DMS 273 (cell line): ENCODE data around the gene AZU1.
A peak's percentile ranks its signal among the peaks of the same experiment; 100 is the strongest.
"Not testable (repeated sequence)": the region's sequence is repeated elsewhere in the genome, so short reads cannot be mapped to it uniquely, and the experiment has no call there.

Experiments
- DNase-seq: peaks from one replicate; lab custom pipeline; 2025; ENCODE audit not compliant: unreplicated experiment; lab: John Stamatoyannopoulos, UW

The AZU1 gene

DNA sequence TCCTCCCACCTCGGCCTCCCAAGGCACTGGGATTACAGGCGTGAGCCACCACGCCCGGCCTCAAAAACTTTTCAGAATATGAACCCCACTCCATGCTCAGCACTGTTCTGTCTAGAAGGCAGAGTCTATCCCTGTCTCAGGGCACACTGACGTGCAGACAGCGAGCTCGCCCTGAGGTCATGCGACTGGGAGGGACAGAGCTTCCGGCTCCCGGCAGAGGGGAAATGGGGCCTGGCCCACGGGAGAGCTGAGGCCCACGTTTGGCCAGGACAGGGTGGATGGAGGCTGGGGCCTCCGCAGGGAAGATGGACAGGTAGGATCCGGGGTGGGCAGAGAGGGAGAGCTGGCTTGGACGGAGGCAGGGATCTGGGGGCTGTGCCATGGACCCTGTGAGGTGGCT is 2.8 kb upstream of the AZU1 start:
- no peak for DNase-seq

GRCh38 chr19:825897-826644 is 1.6 kb upstream of the AZU1 start:
- no peak for DNase-seq

DNA sequence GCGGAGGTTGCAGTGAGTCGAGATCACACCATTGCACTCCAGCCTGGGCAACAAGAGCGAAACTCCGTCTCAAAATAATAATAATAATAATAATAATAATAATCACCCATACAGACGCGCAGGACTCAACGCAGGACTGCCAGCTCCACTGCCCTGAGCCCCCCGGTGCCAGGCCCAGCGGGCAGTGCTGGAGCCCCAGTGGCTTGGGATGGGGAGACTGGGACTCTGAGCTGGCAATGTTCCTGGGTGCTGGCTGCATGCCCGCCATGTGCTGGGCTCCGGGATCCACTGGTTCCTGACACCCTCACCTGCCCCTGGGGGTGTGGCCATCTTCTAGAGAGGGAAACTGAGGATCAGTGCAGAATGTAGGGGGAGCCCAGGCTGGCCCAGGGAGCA is 325 bp upstream of the AZU1 start:
- DNase-seq, result no peak

DNA sequence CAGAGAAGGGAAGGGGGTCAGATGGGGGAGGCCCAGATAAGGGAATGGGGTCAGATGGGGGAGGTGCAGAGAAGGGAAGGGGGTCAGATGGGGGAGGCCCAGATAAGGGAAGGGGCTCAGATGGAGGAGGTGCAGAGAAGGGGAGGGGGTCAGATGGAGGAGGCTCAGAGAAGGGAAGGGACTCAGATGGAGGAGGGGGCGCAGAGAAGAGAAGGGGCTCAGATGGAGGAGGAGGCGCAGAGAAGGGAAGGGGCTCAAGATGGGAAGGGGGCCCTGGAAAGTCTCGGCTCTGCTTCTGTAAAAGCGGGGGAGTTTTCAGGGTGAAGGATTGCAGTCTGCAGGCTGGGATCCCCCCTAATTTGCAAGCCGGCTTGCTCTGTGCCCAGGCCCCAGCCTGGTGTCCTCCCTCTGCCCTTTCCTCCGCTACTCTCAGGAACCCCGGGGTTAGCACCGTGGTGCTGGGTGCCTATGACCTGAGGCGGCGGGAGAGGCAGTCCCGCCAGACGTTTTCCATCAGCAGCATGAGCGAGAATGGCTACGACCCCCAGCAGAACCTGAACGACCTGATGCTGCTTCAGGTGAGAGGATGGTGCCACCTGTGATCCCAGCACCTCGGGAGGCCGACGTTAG is 1.6 kb downstream of the AZU1 start:
- DNase-seq, result no peak

- no peak for DNase-seq
These were observed 4.1 kb downstream of the AZU1 start for GRCh38 chr19:831407-832369.

- no peak for DNase-seq
These were observed 6.6 kb downstream of the AZU1 start for GRCh38 chr19:834216-834615.

DNA sequence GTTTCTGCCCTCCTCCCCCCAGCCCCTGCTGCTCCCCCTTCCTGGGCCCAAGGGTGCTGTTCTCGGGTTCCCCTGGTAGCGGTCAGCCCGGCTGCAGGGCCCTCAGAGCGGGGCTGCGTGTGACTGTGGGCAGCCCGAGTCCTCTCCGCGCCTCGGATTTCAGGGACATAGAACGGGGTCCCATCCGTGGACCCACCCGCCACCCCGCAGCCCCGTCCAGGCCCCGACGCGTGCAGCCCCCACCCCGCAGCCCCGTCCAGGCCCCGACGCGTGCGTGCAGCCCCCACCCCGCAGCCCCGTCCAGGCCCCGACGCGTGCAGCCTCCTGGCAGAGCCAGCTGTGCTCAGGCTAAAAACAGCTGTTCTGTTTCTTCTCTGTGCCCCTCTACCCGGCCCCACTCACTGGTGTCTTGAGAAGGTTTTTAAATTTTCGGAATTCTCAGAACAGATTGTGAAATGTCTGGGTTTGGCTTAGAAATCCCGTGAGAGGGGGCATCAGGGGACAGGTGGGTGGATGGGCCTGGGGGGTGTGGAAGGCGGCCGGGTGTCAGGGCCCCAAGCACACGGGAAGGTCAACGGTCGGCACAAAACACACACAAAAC is 7.7 kb downstream of the AZU1 start:
- DNase-seq, result no peak

GRCh38 chr19:840519-841206 is 13.0 kb downstream of the AZU1 start, which contains the start of gene PRTN3:
Gene PRTN3, plus strand, starts transcription at chr19:840999. Its CDS starts 10 bp downstream, at chr19:841009.
- DNase-seq, result no peak

DNA sequence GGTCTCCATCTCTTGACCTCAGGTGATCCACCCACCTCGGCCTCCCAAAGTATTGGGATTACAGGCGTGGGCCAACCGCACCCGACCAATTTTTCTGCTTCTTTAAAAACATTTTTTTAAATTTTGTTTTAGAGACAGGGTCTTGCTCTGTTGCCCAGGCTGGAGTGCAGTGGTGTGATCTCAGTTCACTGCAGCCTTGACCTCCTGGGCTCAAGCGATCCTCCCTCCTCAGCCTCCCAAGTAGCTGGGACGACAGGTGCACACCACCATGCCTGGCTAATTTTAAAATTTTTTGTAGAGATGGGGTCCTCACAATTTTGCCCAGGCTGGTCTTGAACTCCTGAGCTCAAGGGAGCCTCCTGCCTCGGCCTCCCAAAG is 15.2 kb downstream of the AZU1 start:
- not testable (repeated sequence) for DNase-seq

DNA sequence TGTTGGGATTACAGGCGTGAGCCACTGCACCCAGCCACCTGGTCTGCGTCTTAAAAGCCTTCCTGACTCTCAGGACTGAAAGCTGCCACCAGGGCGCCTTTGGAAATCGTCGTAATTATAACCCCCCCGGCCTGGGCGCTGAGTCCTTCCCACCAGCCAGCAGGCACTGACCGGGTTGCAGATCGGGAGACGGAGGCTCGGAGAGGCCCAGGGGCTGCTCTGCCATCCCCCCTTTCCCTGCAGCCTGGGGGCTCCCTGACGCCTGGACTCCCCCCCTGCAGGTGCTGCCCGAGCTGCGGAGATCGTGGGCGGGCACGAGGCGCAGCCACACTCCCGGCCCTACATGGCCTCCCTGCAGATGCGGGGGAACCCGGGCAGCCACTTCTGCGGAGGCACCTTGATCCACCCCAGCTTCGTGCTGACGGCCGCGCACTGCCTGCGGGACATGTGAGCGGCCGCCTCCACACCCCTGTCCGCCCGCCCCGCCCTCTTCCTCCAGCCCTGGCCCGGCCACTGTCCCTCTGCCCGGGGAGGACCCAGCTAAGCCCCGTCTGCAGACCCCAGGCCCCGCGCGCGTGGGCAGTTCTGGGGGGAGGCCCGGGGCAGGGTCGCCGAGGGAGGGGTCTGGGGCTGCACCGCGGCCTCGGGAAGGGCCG is 15.7 kb downstream of the AZU1 start:
- DNase-seq, result peak; percentile 78

GRCh38 chr19:843836-844545 is 16.4 kb downstream of the AZU1 start:
- no peak for DNase-seq

DNA sequence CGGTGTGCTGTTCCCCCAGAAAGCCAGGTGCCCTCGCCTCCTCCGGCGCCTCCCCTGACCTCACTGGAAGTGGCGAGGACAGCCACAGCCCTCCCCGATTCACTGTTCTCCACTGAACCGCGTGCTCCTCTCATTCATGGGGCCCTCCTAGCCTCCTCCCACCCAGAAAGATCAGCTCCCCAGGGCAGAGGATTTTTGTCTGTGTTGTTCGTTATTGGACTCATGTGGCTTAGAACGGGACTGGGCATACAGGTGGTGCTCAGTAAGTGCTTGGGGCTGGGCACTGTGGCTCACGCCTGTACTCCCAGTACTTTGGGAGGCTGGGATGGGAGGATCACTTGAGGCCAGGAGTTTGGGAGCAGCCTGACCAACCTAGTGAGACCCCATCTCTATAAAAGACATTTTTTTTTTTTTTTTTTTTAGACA is 16.9 kb downstream of the AZU1 start:
- no peak for DNase-seq

DNA sequence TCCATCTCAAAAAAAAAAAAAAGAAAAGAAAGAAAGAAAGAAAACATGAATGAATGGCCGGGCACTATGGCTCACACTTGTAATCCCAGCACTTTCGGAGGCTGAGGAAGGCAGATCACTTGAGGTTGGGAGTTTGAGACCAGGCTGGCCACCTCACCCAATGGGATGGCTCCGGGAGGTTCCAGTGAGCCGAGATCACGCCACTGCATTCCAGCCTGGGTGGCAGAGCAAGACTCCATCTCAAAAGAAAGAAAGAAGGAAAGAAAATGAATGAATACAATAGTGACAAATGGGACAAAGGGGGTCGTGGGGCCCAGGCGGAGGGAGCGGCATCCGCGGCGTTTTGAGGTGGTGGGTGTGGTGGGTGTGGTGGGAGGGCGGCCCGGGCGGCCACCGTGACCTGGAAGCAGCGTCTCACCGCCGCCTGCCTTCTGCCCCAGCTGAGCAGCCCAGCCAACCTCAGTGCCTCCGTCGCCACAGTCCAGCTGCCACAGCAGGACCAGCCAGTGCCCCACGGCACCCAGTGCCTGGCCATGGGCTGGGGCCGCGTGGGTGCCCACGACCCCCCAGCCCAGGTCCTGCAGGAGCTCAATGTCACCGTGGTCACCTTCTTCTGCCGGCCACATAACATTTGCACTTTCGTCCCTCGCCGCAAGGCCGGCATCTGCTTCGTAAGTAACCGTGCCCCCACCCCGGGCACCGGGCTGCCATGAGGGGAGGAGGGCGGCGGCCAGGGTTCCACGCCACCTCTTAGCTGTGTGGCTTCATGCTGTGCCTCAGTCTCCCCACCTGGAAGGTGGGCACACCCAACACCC is 18.3 kb downstream of the AZU1 start:
- DNase-seq, result no peak

DNA sequence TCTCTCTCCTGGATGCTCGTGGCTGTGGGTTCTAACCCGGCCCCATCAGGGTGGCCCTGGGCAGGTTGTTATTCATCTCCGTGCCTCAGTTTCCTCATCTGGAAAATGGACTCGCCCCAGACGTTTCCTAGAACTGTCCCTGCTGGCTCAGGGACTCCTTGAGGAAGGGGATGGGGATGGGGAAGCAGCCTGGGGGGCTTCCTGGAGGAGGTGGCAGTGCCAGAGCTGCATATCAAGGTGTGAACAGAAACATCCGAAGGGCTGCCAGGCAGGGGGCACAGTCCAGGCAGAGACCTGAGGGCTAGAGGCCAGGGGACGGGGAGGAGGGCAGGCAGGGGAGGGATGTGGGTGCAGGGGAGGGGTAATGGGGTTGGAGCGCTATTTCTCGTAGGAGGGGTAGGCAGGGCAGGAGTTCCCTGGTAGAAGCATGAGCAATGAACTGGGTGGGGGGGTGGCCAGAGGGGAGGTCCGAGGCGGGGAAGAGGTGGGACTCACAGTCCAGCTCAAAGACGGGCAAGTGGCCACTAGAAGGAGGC is 20.8 kb downstream of the AZU1 start:
- no peak for DNase-seq

- not testable (repeated sequence) for DNase-seq
These were observed 21.6 kb downstream of the AZU1 start for GRCh38 chr19:849195-849594.

DNA sequence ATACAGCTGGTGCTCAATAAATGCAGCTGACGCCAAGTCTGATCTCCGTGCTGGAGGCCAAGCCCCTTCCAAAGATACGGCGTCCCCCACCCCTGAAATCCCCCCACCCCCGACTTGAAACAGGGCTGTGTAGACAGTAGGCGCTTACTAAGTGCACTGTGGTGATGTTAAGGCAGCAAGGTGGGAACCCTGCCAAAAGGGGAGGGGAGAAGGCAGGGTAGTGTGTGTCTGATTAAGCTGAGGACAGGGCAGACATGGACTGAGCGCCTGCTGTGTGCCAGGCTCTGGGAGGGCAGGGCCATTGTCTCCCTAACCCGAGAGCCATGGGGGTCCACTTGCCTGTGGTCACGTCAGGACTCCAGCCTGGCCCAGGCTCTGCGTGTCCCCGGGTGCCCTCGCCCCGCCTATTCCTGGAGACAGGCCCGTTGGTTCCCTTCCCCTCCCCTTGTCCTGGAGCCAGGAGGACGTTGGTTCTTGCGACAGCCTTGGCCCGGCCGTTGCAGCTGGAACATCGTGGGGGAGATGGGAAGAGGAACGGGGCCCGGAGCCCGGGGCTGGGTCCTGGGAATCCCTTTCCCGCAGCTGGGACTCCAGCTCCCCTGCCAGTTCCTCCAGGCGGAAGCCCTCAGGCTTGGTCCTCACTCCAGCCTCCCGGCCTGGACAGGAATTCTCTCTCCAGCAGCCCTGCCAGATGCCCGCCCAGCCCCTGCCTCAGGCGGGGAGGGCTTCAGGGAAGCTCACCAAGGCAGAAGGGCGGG is 22.8 kb downstream of the AZU1 start:
- DNase-seq, result peak; percentile 93

GRCh38 chr19:850979-851335 is 23.3 kb downstream of the AZU1 start:
- DNase-seq, result no peak
